A673 (cell line): Measurements from ENCODE around the gene BBS1. TPM values are rescaled to one million over a fixed set of nuclear protein-coding genes. Genes with fewer than 3 reads are reported as not detected.
"Not testable (repeated sequence)": the region's sequence is repeated elsewhere in the genome, so short reads cannot be mapped to it uniquely, and the experiment has no call there.

Experiments
- BruUV-seq: library from RNA; stranded (reverse); fragments of 400-500 nt; replicated peaks from 2 replicates; lab custom pipeline; 2021; lab: Mats Ljungman, UMichigan
- CTCF ChIA-PET: fragments of 300-600 bp; sonication (Branson Sonifier 250); formaldehyde crosslinking; loops from one replicate; lab custom pipeline; 2022; ENCODE audit warnings: antibody characterized with exemption; lab: Charles Lee
- POLR2A ChIA-PET: fragments of 300-600 bp; sonication (Branson Sonifier 250); formaldehyde crosslinking; loops from one replicate; lab custom pipeline; 2022; ENCODE audit warnings: antibody characterized with exemption; ENCODE audit not compliant: low non-redundant PET; lab: Charles Lee
- DNase-seq: peaks from one replicate; pipeline ENCODE4 v3.0.0-alpha.2; 2015; ENCODE audit warnings: low spot score
- H3K27ac ChIP-seq: fragments of 200-600 bp; sonication (generic); 2 replicates; pipeline ENCODE4 v1.5.1; 2016; ENCODE audit warnings: mixed run types, low read depth, mild to moderate bottlenecking, mixed read lengths, antibody characterized with exemption, low read length; ENCODE audit not compliant: poor library complexity, severe bottlenecking
- H3K27me3 ChIP-seq: fragments of 200-600 bp; sonication (generic); replicated peaks from 2 replicates; pipeline ENCODE4 v1.6.1; 2017; ENCODE audit warnings: mixed run types, low read depth, mild to moderate bottlenecking, mixed read lengths, antibody characterized with exemption, low read length; ENCODE audit not compliant: insufficient read depth, poor library complexity
- H3K36me3 ChIP-seq: fragments of 200-600 bp; sonication (generic); 2 replicates; pipeline ENCODE4 v1.6.1; 2016; ENCODE audit warnings: mixed run types, mild to moderate bottlenecking, mixed read lengths, antibody characterized with exemption, low read length; ENCODE audit not compliant: insufficient read depth, poor library complexity, severe bottlenecking
- H3K4me1 ChIP-seq: fragments of 200-600 bp; sonication (generic); 2 replicates; pipeline ENCODE4 v1.6.1; 2017; ENCODE audit warnings: mixed run types, mild to moderate bottlenecking, mixed read lengths, antibody characterized with exemption, low read length; ENCODE audit not compliant: insufficient read depth, poor library complexity, severe bottlenecking
- H3K4me3 ChIP-seq: fragments of 200-600 bp; sonication (generic); 2 replicates; pipeline ENCODE4 v1.5.1; 2016; ENCODE audit warnings: low read depth, mixed run types, mild to moderate bottlenecking, mixed read lengths, low read length; ENCODE audit not compliant: poor library complexity, severe bottlenecking
- H3K9me3 ChIP-seq: fragments of 200-600 bp; sonication (generic); 2 replicates; pipeline ENCODE4 v1.6.1; 2016; ENCODE audit warnings: mixed run types, low read depth, mild to moderate bottlenecking, mixed read lengths, antibody characterized with exemption, low read length; ENCODE audit not compliant: poor library complexity, severe bottlenecking
- EZH2 ChIP-seq: fragments of 200-600 bp; sonication (generic); IDR thresholded peaks from 2 replicates; pipeline ENCODE4 v1.6.1; 2017; ENCODE audit warnings: borderline replicate concordance, low read depth, mild to moderate bottlenecking, mixed read lengths, antibody characterized with exemption, low read length; ENCODE audit not compliant: poor library complexity, severe bottlenecking
- intact Hi-C: fragments of 100-400 bp; cut with micrococcal nuclease; formaldehyde crosslinking; loops from one replicate; pipeline ENCODE4 v1.10.0; 2022; ENCODE audit not compliant: unreplicated experiment
- total RNA-seq: library from RNA; stranded (reverse); gene quantifications from 2 replicates; pipeline ENCODE4 v1.2.3, GENCODE V29; 2021
- TF ChIP-seq, protein P1 (sequence below): fragments of 300-800, 200-600 bp; sonication (generic); conservative IDR thresholded peaks from 2 replicates; pipeline ENCODE4 v1.5.1; 2017; ENCODE audit warnings: low read depth, mild to moderate bottlenecking, antibody characterized with exemption, low read length, moderate library complexity, mixed read lengths

The BBS1 gene
- total RNA-seq, 1 experiment from 2014 or later, result 40.5 TPM

DNA sequence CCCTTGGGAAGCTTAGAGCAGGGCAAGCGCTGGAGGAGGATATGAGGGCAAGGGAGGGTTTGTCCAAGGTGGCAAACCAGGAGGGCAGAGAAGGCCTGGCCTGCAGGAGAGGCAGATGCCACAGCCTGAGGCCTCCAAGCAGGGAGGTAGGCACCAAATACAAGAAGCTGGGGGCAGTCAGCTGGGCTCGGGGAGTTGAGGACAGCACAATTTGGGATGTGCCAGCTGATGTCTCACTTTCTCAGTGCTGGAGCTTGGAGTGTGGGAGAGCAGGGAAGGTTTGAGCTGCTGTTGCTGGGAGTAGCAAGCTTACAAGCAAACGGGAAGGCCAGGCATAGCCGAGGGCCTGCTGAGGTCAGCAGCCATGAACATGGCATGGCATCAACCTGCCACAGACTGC lies 31.5 kb downstream of the BBS1 start:
- H3K36me3 ChIP-seq, result no peaks in the 10 kb centered on the region
- ChIA-PET POLR2A (no interaction called here), CTCF (no interaction called here)
- no TSS peak for BruUV-seq
- peaks cover 4% of the 10 kb centered on the region for H3K4me1 ChIP-seq
- TF ChIP-seq EZH2, result no peak
- TF ChIP-seq, protein P1, sequence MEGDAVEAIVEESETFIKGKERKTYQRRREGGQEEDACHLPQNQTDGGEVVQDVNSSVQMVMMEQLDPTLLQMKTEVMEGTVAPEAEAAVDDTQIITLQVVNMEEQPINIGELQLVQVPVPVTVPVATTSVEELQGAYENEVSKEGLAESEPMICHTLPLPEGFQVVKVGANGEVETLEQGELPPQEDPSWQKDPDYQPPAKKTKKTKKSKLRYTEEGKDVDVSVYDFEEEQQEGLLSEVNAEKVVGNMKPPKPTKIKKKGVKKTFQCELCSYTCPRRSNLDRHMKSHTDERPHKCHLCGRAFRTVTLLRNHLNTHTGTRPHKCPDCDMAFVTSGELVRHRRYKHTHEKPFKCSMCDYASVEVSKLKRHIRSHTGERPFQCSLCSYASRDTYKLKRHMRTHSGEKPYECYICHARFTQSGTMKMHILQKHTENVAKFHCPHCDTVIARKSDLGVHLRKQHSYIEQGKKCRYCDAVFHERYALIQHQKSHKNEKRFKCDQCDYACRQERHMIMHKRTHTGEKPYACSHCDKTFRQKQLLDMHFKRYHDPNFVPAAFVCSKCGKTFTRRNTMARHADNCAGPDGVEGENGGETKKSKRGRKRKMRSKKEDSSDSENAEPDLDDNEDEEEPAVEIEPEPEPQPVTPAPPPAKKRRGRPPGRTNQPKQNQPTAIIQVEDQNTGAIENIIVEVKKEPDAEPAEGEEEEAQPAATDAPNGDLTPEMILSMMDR, result no peak
- no peak overlapping the region for H3K4me3 ChIP-seq
- no peaks in the 10 kb centered on the region for H3K9me3 ChIP-seq
- no peak overlapping the region for H3K27ac ChIP-seq
- no peak for DNase-seq
- intact Hi-C loops, result no loop called here
- no peaks in the 10 kb centered on the region for H3K27me3 ChIP-seq

DNA sequence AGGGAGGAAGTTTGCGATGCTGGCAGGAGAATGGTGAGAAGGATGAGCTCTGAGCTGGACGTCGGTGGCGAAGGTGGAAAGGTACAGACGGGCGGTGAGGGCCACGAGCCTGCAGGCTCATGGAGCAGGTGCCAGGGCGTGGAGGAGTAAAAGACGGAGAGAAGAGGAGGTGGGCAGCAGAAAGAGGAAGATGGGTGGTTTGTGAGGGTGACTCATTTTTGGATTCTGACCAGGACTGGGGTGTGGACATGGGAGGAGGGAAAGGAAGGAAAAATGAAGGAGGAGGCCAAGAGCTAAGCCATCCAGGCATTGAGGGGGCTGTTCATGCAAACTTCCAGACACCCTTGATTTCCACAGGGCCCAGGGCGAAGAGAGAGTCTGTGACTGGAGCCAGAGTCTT lies 31.9 kb downstream of the BBS1 start:
- no peaks in the 10 kb centered on the region for H3K9me3 ChIP-seq
- H3K27ac ChIP-seq, result no peak overlapping the region
- no peak overlapping the region for H3K4me3 ChIP-seq
- TF ChIP-seq EZH2, result no peak
- TF ChIP-seq, protein P1, result no peak
- no TSS peak for BruUV-seq
- H3K4me1 ChIP-seq, result peaks cover 4% of the 10 kb centered on the region
- H3K27me3 ChIP-seq, result no peaks in the 10 kb centered on the region
- intact Hi-C loops, result no loop called here
- DNase-seq, result no peak
- CTCF ChIA-PET, result no interaction called here
- POLR2A ChIA-PET, result no interaction called here
- H3K36me3 ChIP-seq, result no peaks in the 10 kb centered on the region

DNA sequence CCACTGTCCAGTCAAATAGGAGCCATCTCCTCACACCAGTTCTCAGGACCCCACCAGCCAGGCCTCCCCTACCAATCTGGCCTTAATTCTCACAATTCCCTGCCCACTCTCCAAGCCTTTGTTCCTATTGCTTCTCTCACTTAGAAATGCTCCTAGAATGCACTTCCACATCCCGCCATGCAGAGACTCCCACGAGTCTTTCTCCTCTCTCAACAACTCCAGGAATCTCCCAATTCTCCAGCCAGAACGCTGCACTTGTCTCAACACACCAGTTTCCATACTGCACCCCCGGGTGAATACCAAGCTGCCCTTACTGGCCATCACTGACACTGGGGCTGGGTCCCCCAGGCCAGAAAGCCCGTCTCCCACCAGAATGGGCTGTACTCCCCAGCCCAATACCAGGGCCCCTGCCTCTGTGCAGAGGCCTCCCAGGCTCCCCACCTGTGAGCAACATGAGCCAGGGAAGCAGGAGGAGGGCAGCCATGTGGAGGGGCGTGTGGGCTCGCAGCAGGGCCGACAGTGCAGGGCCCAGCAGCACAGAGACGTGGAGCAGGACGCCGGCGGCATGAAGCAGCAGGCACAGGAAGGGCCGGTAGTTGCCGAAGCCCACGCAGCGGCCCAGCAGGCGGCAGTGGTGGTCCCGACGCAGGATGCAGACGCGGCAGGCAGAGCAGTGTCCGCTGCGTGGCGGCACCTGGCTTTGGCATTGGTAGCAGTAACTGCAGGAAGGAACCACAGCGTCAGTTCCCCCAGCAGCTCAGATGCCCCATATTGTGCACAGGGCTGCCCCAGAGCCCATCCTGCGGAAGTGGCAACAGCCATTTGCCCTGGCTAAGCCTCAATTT lies 33.0 kb downstream of the BBS1 start:
- no peaks in the 10 kb centered on the region for H3K36me3 ChIP-seq
- CTCF ChIA-PET, result no interaction called here
- H3K4me1 ChIP-seq, result peaks cover 4% of the 10 kb centered on the region
- POLR2A ChIA-PET, result interaction anchor here (0.5 kb wide), 1 partner anchor 77 kb away, joined by 3 read pairs; no protein-coding TSS in a partner anchor
- intact Hi-C loops, result no loop called here
- TF ChIP-seq, protein P1, result peak; percentile 42; the same call in 1 of the 2 replicates
- TF ChIP-seq EZH2, result no peak
- DNase-seq, result peak; percentile 48
- BruUV-seq, result no TSS peak
- no peaks in the 10 kb centered on the region for H3K9me3 ChIP-seq
- H3K4me3 ChIP-seq, result no peak overlapping the region
- H3K27me3 ChIP-seq, result no peaks in the 10 kb centered on the region
- no peak overlapping the region for H3K27ac ChIP-seq

DNA sequence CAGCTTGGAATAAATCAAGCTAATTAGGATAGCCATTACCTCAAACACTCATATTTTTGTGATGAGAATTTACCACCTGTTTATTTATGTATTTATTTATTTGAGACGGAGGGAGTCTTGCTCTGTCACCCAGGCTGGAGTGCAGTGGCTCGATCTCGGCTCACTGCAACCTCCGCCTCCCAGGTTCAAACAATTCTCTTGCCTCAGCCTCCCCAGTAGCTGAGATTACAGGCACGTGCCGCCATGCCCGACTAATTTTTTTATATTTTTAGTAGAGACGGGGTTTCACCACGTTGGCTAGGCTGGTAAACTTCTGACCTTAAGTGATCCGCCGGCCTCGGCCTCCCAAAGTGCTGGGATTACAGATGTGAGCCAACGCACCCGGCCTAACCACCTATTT lies 34.5 kb downstream of the BBS1 start:
- intact Hi-C loops, H3K27ac ChIP-seq, POLR2A ChIA-PET, DNase-seq, CTCF ChIA-PET, H3K9me3 ChIP-seq, H3K36me3 ChIP-seq, H3K27me3 ChIP-seq, H3K4me1 ChIP-seq: not testable (repeated sequence)
- TSS peak; percentile 79 for BruUV-seq
- peak overlapping the region; percentile 75 for H3K4me3 ChIP-seq
